ENCODE data around the gene PI16. TPM values are rescaled to one million over a fixed set of nuclear protein-coding genes. Genes with fewer than 3 reads are reported as not detected.

Gene PI16
- polyA plus RNA-seq, 1 donor (not counting 4 experiments of a cell fraction or from before 2014, with no cell fraction given): not detected

DNA sequence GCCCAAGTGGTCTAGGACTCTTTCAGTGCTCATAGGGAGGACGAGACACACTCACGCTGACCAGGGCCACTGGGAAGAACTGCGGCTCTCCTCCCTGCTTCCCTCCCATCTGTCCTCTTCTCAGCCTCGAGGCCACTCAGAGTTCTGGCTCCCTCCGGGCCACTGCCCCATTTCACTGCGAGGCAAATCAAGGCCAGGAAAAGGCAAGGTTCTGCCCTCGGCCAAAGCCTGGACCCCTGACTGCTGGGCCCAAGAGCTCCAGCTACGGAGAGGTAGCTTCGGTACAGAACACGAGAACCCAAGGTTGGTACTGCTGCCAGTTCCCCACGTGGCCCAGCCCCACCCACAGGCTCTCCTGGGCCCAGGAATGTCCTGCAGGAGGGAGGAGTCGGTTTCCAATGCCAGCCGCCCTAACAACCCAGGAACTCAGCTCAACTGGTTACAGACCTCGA, 14.7 kb downstream of the PI16 start:
- no peak overlapping the region for H3K4me2 ChIP-seq (ENCODE audit: control insufficient read depth, extremely low read depth, insufficient read depth, low read depth, low read length)
- H3K4me3 ChIP-seq (ENCODE audit: control insufficient read depth in 2 of 3, extremely low read depth in 1 of 3, insufficient read depth in 2 of 3, low read depth in 1 of 3, low read length in 3 of 3): no peak overlapping the region
- no peak overlapping the region for H3K27ac ChIP-seq (ENCODE audit: control insufficient read depth, insufficient read depth, low read length)
- peaks cover 28 to 56% of the 10 kb centered on the region in 2 experiments for H3K36me3 ChIP-seq (ENCODE audit: control insufficient read depth in 2 of 2, extremely low read depth in 1 of 2, insufficient read depth in 2 of 2, low read length in 2 of 2)
- H3K9me3 ChIP-seq (ENCODE audit: control insufficient read depth, low read depth, low read length): no peaks in the 10 kb centered on the region
- FAIRE-seq (no peak), DNase-seq (ENCODE audit: low read depth, low spot score) (no peak)
- no peak overlapping the region for H2AFZ ChIP-seq (ENCODE audit: control insufficient read depth, low read length)
- H4K20me1 ChIP-seq (ENCODE audit: control insufficient read depth, extremely low read depth, insufficient read depth, low read length): no peaks in the 10 kb centered on the region
- peaks cover 3% of the 10 kb centered on the region for H3K9me1 ChIP-seq (ENCODE audit: control insufficient read depth, extremely low read depth, insufficient read depth, low read length)
- H3K9ac ChIP-seq (ENCODE audit: control insufficient read depth, extremely low read depth, insufficient read depth, low read length): no peak overlapping the region
- TF ChIP-seq, protein P1, sequence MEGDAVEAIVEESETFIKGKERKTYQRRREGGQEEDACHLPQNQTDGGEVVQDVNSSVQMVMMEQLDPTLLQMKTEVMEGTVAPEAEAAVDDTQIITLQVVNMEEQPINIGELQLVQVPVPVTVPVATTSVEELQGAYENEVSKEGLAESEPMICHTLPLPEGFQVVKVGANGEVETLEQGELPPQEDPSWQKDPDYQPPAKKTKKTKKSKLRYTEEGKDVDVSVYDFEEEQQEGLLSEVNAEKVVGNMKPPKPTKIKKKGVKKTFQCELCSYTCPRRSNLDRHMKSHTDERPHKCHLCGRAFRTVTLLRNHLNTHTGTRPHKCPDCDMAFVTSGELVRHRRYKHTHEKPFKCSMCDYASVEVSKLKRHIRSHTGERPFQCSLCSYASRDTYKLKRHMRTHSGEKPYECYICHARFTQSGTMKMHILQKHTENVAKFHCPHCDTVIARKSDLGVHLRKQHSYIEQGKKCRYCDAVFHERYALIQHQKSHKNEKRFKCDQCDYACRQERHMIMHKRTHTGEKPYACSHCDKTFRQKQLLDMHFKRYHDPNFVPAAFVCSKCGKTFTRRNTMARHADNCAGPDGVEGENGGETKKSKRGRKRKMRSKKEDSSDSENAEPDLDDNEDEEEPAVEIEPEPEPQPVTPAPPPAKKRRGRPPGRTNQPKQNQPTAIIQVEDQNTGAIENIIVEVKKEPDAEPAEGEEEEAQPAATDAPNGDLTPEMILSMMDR (optimal IDR thresholded peaks at IDR 0.05 in 1 of 3, IDR thresholded peaks at IDR 0.05 in 1 of 3, conservative IDR thresholded peaks at IDR 0.05 in 1 of 3; ENCODE audit: extremely low read depth in 1 of 3, insufficient read depth in 2 of 3, low read length in 3 of 3): no peak
- no peak for TF ChIP-seq EZH2 (IDR thresholded peaks at IDR 0.05; ENCODE audit: low read length)
- peaks cover 35% of the 10 kb centered on the region for H3K4me1 ChIP-seq (ENCODE audit: control insufficient read depth, extremely low read depth, insufficient read depth, low read length)
- no peaks in the 10 kb centered on the region for H3K79me2 ChIP-seq (ENCODE audit: control insufficient read depth, insufficient read depth, low read length)
- no peaks in the 10 kb centered on the region for H3K27me3 ChIP-seq (ENCODE audit: control insufficient read depth, extremely low read depth, insufficient read depth, low read length)
- dilution Hi-C loops (cut with MboI; ENCODE audit: extremely low pct_ligation_motif_present, low sequenced_read_pairs): no loop called here

GRCh38 chr6:36969988-36970891, 15.7 kb downstream of the PI16 start:
- Histone ChIP-seq H3K27ac (ENCODE audit: control insufficient read depth, insufficient read depth, low read length) (no peak overlapping the region), H2AFZ (ENCODE audit: control insufficient read depth, low read length) (no peak overlapping the region), H3K9ac (ENCODE audit: control insufficient read depth, extremely low read depth, insufficient read depth, low read length) (no peak overlapping the region), H3K9me1 (ENCODE audit: control insufficient read depth, extremely low read depth, insufficient read depth, low read length) (peaks cover 3% of the 10 kb centered on the region), H3K36me3 (ENCODE audit: control insufficient read depth in 2 of 2, extremely low read depth in 1 of 2, insufficient read depth in 2 of 2, low read length in 2 of 2) (peaks cover 34 to 59% of the 10 kb centered on the region in 2 experiments), H4K20me1 (ENCODE audit: control insufficient read depth, extremely low read depth, insufficient read depth, low read length) (no peaks in the 10 kb centered on the region), H3K27me3 (ENCODE audit: control insufficient read depth, extremely low read depth, insufficient read depth, low read length) (no peaks in the 10 kb centered on the region), H3K4me1 (ENCODE audit: control insufficient read depth, extremely low read depth, insufficient read depth, low read length) (peaks cover 35% of the 10 kb centered on the region), H3K4me2 (ENCODE audit: control insufficient read depth, extremely low read depth, insufficient read depth, low read depth, low read length) (no peak overlapping the region), H3K4me3 (ENCODE audit: control insufficient read depth in 2 of 3, extremely low read depth in 1 of 3, insufficient read depth in 2 of 3, low read depth in 1 of 3, low read length in 3 of 3) (no peak overlapping the region), H3K79me2 (ENCODE audit: control insufficient read depth, insufficient read depth, low read length) (no peaks in the 10 kb centered on the region), H3K9me3 (ENCODE audit: control insufficient read depth, low read depth, low read length) (no peaks in the 10 kb centered on the region)
- DNase-seq (ENCODE audit: low read depth, low spot score) (no peak), FAIRE-seq (no peak)
- TF ChIP-seq, protein P1 (optimal IDR thresholded peaks at IDR 0.05 in 1 of 3, IDR thresholded peaks at IDR 0.05 in 1 of 3, conservative IDR thresholded peaks at IDR 0.05 in 1 of 3; ENCODE audit: extremely low read depth in 1 of 3, insufficient read depth in 2 of 3, low read length in 3 of 3): no peak
- TF ChIP-seq EZH2 (IDR thresholded peaks at IDR 0.05; ENCODE audit: low read length): no peak
- dilution Hi-C loops (cut with MboI; ENCODE audit: extremely low pct_ligation_motif_present, low sequenced_read_pairs): no loop called here

Data from keratinocyte (primary cell).